Measurements from ENCODE around the gene ASCL1. TPM values are rescaled to one million over a fixed set of nuclear protein-coding genes. Genes with fewer than 3 reads are reported as not detected.

Gene ASCL1
- total and polyA plus RNA-seq, 2 of the 13 experiments (the other 11 are each of a cell fraction or from before 2014, with no cell fraction given) = not detected

- TF ChIP-seq SNAPC4 (CRISPR knock-in tag; IDR thresholded peaks at IDR 0.05) = no peak
- TF ChIP-seq ZNF660 (CRISPR knock-in tag; IDR thresholded peaks at IDR 0.05; ENCODE audit: borderline replicate concordance, low read depth) = no peak
- TF ChIP-seq ASH2L (IDR thresholded peaks at IDR 0.05; ENCODE audit: insufficient read length, low read depth, low read length) = peak; percentile 59
- TF ChIP-seq ZNF282 (IDR thresholded peaks at IDR 0.05; ENCODE audit: partially characterized antibody) = no peak
- peak; percentile 70; the same call in 1 of the 2 replicates for TF ChIP-seq RXRA (CRISPR knock-in tag; IDR thresholded peaks at IDR 0.05)
- TF ChIP-seq ZNF276 (CRISPR knock-in tag; IDR thresholded peaks at IDR 0.05; ENCODE audit: low read depth) = no peak
- TF ChIP-seq ZBTB4 (CRISPR knock-in tag; IDR thresholded peaks at IDR 0.05; ENCODE audit: borderline replicate concordance) = 0 out of 2 replicates have a peak, but pooled peaks have one; percentile 86
- TF ChIP-seq BORCS8-MEF2B (CRISPR knock-in tag; IDR thresholded peaks at IDR 0.05) = no peak; the same call in 1 of the 2 replicates
- no peak for TF ChIP-seq ZNF235 (CRISPR knock-in tag; IDR thresholded peaks at IDR 0.05; ENCODE audit: borderline replicate concordance)
- no peak for TF ChIP-seq IKZF5 (CRISPR knock-in tag; IDR thresholded peaks at IDR 0.05)
- no peak for TF ChIP-seq GTF2F1 (IDR thresholded peaks at IDR 0.05; ENCODE audit: low read length)
- no peak for TF ChIP-seq ZKSCAN5 (CRISPR knock-in tag; IDR thresholded peaks at IDR 0.05)
- TF ChIP-seq FOSL2 (CRISPR knock-in tag; IDR thresholded peaks at IDR 0.05) = peak; percentile 61; the same call in 1 of the 2 replicates
These were observed 40.3 kb upstream of the ASCL1 start, which contains the start of gene PAH (continued) for GRCh38 chr12:102917026-102917787.

Data from HepG2 (cell line).